Adipocyte (in vitro differentiated cells): ENCODE data around the gene KIAA1328.

Source experiments
- DNase-seq: peaks from one replicate; pipeline ENCODE4 v3.0.0-alpha.2; 2015; ENCODE audit warnings: low read depth
- H3K27me3 ChIP-seq: replicated peaks from 2 replicates; pipeline ENCODE4 v1.7.0; 2013; ENCODE audit warnings: mild to moderate bottlenecking, low read length, moderate library complexity; ENCODE audit not compliant: control insufficient read depth, insufficient read depth
- H3K36me3 ChIP-seq: 2 replicates; pipeline ENCODE4 v1.7.0; 2013; ENCODE audit warnings: low read length, mild to moderate bottlenecking, moderate library complexity; ENCODE audit not compliant: control insufficient read depth, insufficient read depth, severe bottlenecking
- H3K4me1 ChIP-seq: 2 replicates; pipeline ENCODE4 v1.7.0; 2013; ENCODE audit warnings: mild to moderate bottlenecking, low read length, moderate library complexity; ENCODE audit not compliant: control insufficient read depth, insufficient read depth
- H3K4me3 ChIP-seq: 2 replicates; pipeline ENCODE4 v1.7.0; 2013; ENCODE audit warnings: mild to moderate bottlenecking, low read length, moderate library complexity
- H3K9ac ChIP-seq: 2 replicates; pipeline ENCODE4 v1.7.0; 2013; ENCODE audit warnings: mild to moderate bottlenecking, low read length, moderate library complexity
- H3K9me3 ChIP-seq: 2 replicates; pipeline ENCODE4 v1.7.0; 2013; ENCODE audit warnings: mild to moderate bottlenecking, low read length, moderate library complexity; ENCODE audit not compliant: control insufficient read depth

Gene KIAA1328

DNA sequence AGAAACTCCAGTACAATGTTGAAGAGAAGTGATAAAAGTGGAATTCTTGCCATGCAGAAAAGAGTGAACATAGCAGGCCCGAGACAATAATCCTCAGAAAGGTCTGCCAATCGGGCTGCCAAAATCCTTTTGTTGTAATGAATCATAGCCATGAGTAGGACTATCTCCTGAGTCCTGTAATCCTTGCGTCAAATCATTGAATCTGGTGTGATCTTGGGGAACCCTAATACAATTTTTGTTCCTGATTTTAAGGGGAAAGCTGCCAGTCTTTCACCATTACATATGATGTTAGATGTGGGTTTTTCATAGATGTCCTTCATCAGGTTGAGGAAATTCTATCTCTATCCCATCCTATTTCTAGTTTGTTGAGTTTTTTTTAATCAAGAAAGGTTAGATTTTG is 2.4 kb upstream of the KIAA1328 start:
- H3K4me1 ChIP-seq: peaks cover 13% of the 10 kb centered on the region

DNA sequence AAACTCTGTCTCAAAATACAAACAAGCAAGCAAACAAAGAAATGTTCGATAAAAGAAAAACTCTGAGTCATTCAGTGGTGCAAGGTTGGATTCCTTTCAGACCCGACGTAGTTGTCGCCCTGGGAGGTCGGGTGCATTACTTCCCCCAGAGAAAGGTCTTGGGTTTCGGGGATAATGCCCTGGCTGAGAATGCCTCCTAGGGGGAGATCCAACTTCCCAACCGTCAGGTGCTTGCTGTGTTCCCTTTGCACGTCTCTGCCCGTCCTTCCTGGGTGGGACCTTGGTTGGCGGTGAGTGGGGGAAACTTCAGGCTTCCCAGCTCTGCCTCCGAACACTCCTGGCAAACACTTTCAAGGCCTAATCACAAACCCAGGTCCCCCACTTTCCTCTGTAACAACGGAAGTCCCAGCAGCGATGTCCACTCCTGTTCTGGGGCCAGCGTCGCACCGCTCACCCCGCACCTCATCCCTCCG is 734 bp upstream of the KIAA1328 start:
- DNase-seq: peak; percentile 74

More for the DNA sequence above, 2.4 kb upstream of the KIAA1328 start:
- Histone ChIP-seq H3K4me3 (no peak overlapping the region), H3K9ac (no peak overlapping the region), H3K36me3 (no peaks in the 10 kb centered on the region), H3K27me3 (no peaks in the 10 kb centered on the region), H3K9me3 (no peaks in the 10 kb centered on the region)
- DNase-seq: no peak

DNA sequence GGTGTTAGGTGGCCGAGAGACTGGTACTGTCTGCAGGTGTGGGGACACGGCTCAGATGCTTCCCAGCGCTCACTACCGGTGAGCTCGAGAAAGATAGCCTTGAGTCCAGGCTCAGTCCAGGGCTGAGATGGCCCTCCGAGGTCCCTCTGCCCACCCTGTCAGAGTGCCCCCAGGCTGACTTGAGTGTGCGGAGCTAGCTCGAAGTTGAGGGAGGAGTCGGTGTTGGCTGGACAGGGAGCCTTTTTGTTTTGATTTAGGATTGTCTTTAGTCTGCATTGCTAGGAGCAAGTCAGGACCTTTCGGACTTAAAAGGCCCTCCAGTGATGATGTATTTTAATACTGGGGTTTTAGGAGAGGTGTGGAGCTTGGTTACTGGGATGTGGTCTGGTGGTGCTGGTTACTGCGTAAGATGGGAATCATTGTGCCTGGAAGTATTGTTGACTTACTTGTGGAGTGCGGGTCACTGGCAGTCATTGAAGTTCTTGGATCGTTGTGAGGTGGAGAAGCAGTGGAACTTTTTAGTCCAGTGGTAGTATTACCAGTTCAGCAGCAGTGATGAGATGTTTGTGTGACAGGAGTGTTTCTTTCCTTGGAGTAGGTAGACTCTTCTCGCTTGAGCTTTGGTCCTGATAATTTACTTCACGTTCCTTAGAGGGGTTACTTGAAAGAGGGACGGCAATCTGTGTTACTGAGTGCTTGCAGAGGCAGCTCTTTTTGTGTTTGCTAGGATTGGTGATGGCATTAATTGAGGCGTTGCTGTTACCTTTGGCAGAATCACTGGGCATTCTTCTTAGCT is 633 bp downstream of the KIAA1328 start:
- H3K4me1 ChIP-seq: peaks cover 13% of the 10 kb centered on the region
- no peak for DNase-seq
- H3K9me3 ChIP-seq: no peaks in the 10 kb centered on the region
- no peaks in the 10 kb centered on the region for H3K36me3 ChIP-seq
- peak overlapping the region; percentile 86 for H3K9ac ChIP-seq
- H3K27me3 ChIP-seq: no peaks in the 10 kb centered on the region
- peak overlapping the region; percentile 93 for H3K4me3 ChIP-seq

More for the DNA sequence above, 734 bp upstream of the KIAA1328 start:
- Histone ChIP-seq H3K4me3 (peak overlapping the region; percentile 93), H3K9ac (peak overlapping the region; percentile 86), H3K9me3 (no peaks in the 10 kb centered on the region), H3K36me3 (no peaks in the 10 kb centered on the region), H3K27me3 (no peaks in the 10 kb centered on the region), H3K4me1 (peaks cover 13% of the 10 kb centered on the region)

DNA sequence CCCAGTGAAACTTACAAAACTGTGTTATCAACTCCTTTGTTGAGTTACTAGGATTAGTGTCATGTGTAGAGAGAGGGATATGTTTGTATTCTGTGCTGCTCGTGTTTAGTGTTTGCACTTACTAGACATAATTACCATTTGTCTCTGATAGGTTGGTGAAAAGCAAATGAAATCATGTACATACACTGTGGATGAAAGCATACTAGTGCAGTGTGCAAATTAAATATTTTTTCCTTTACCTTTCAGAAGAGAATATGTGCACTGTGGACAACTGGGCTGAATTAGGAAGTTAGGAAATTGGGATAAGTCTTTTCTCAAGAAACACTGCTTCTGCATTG is 1.2 kb downstream of the KIAA1328 start:
- H3K4me1 ChIP-seq: peaks cover 13% of the 10 kb centered on the region
- no peak for DNase-seq
- no peaks in the 10 kb centered on the region for H3K36me3 ChIP-seq
- no peaks in the 10 kb centered on the region for H3K27me3 ChIP-seq
- H3K9me3 ChIP-seq: no peaks in the 10 kb centered on the region
- H3K4me3 ChIP-seq: peak overlapping the region; percentile 93
- H3K9ac ChIP-seq: no peak overlapping the region

DNA sequence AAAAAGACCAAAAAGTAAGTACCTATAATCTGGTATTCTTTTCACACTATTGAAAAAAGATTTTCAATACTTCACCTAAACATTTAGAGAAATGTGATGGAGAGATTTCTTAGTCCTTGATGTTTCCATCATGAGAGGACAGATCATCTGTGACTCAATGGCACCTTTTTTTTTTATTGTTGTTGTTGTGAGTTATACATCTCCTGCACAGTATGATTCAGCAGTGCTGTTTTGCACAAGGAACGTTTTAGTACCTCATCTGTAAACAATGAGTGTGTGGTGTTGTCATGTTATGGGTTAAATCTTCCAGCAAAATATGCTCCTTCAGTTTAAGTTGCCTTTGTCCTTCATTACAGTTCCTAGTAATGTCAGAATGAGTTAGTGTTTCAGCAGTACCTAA is 2.2 kb downstream of the KIAA1328 start:
- no peak overlapping the region for H3K4me3 ChIP-seq
- no peaks in the 10 kb centered on the region for H3K9me3 ChIP-seq
- no peaks in the 10 kb centered on the region for H3K36me3 ChIP-seq
- H3K9ac ChIP-seq: no peak overlapping the region
- H3K27me3 ChIP-seq: no peaks in the 10 kb centered on the region
- no peak for DNase-seq
- peaks cover 13% of the 10 kb centered on the region for H3K4me1 ChIP-seq

DNA sequence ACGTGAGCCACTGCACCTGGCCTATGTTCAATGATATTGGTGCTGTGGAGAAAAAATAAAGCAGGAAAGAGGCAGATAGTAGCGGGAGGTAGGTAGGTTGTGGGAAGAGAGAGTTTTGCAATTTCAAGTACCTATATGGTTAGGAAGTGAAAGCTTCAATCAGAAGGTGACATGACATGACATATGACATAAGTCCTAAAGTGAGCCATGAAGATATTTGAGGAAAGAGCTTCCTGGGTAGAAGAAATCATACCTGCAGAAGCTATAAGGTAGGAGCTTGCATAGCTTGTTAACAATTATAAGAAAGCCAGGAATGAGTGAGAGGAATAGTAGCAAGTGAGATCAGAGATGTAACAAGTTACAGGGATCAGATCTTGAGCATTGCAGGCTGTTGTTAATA is 4.2 kb downstream of the KIAA1328 start:
- Histone ChIP-seq H3K9me3 (no peaks in the 10 kb centered on the region), H3K9ac (no peak overlapping the region), H3K27me3 (no peaks in the 10 kb centered on the region), H3K36me3 (peaks cover 4% of the 10 kb centered on the region), H3K4me3 (no peak overlapping the region), H3K4me1 (peaks cover 13% of the 10 kb centered on the region)
- no peak for DNase-seq

DNA sequence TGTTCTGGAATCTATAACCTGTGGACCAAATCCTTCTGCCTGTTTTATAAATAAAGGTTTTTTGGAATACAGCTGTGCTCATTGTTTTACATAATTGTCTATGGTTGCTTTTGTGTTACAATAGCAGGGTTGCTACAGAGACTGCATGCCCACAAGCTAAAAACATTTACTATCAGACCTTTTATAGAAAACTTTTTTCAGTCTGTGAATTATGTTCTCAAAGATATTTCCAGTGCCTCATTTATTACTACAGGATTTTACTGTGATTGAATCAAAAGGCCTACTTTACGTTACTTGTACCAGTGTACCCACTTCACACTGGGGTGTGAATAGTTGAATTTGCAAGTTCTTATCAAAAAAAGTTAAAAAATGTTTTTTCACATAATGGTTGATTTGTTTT is 7.0 kb downstream of the KIAA1328 start:
- no peak overlapping the region for H3K9ac ChIP-seq
- H3K9me3 ChIP-seq: no peaks in the 10 kb centered on the region
- H3K4me3 ChIP-seq: no peak overlapping the region
- peaks cover 4% of the 10 kb centered on the region for H3K36me3 ChIP-seq
- H3K27me3 ChIP-seq: no peaks in the 10 kb centered on the region
- no peak for DNase-seq
- H3K4me1 ChIP-seq: peaks cover 3% of the 10 kb centered on the region

DNA sequence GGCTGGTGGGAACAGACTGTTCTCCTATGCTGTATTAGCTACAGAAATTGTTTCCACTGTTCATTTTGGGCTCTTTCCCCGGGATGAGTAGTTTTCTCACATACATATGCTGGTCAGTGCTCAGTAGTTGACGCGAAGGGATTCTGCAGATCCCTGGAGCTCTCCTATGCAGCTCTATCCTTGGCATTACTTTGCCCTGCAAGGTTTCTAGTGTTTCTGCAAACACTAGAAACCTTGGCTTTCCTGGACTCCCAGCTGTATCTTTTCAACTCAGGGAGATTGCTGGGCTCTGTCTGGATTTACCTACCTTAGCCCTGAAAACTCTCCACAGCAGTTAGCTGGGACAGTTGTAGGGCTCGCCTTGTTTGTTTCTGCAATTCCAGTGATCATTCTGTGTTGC is 10.9 kb downstream of the KIAA1328 start:
- no peak overlapping the region for H3K4me3 ChIP-seq
- DNase-seq: no peak
- H3K9me3 ChIP-seq: no peaks in the 10 kb centered on the region
- no peaks in the 10 kb centered on the region for H3K27me3 ChIP-seq
- no peaks in the 10 kb centered on the region for H3K4me1 ChIP-seq
- H3K9ac ChIP-seq: no peak overlapping the region
- H3K36me3 ChIP-seq: peaks cover 4% of the 10 kb centered on the region

DNA sequence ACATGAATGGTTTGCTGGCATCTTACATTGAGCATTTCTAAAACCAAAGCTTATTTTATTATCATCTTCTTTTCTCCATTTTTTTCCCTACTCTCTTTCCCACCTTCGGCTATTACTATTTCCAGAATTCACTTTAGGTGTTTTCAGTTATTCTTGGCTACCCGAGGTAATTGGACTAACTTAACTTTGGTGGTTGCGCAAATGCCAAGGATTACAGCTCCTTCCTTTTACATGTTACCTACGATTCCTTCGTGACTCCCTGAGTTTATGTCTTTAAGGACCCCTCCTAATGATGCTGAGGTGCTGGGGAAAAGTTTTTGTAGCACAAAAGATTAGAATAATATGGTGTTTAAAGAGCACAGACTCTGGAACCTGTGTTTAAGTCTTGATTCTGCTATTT is 14.3 kb downstream of the KIAA1328 start:
- Histone ChIP-seq H3K27me3 (no peaks in the 10 kb centered on the region), H3K4me1 (no peaks in the 10 kb centered on the region), H3K36me3 (no peaks in the 10 kb centered on the region), H3K9me3 (no peaks in the 10 kb centered on the region), H3K9ac (no peak overlapping the region), H3K4me3 (no peak overlapping the region)
- DNase-seq: no peak

DNA sequence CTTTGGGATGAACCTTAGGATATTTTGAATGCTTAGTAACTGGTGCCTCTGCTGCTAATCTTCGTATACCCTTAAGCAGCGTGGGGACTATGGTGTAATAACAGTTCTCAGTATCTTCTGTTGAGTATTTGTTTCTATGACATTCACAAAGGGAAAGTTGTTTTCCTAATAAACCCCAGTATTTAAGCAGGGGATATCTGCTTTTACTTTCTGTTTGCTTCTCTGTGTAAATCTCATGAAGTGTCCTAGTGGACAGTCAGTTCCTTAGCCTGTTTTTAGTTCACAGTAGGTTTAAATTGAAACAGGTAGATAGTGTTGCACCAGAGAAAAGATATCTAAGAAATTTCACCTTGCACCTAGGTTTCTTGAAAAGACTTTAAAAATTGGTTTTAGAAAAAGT is 14.9 kb downstream of the KIAA1328 start:
- Histone ChIP-seq H3K4me1 (no peaks in the 10 kb centered on the region), H3K9ac (no peak overlapping the region), H3K36me3 (no peaks in the 10 kb centered on the region), H3K9me3 (no peaks in the 10 kb centered on the region), H3K4me3 (no peak overlapping the region), H3K27me3 (no peaks in the 10 kb centered on the region)
- no peak for DNase-seq

DNA sequence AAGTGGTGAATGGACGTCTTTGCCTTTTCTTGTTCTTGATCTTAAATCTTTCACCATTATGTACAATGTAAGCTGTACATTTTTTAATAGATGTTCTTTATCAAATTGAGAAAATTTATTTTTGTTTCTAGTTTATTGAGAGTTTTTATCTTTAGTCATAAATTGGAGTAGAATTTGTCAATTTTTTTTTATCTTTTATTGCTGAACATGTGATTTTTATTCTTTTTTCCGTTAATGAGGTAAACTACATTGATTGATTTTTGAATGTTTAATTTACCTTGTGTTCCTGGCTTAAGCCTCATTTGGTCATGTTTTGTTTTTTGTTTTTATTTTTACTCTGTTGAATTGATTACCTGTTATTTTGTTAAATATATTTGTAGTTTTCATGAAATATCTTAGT is 19.7 kb downstream of the KIAA1328 start:
- Histone ChIP-seq H3K36me3 (no peaks in the 10 kb centered on the region), H3K9me3 (no peaks in the 10 kb centered on the region), H3K9ac (no peak overlapping the region), H3K4me1 (peaks cover 9% of the 10 kb centered on the region), H3K4me3 (no peak overlapping the region), H3K27me3 (no peaks in the 10 kb centered on the region)
- no peak for DNase-seq
